ENCODE measurements around the gene CDH11.
A peak's percentile ranks its signal among the peaks of the same experiment; 100 is the strongest.

- TF ChIP-seq KAT8 (IDR thresholded peaks at IDR 0.05; ENCODE audit: low read depth) (no peak), DLX4 (CRISPR knock-in tag; IDR thresholded peaks at IDR 0.05) (no peak), TARDBP (IDR thresholded peaks at IDR 0.05) (no peak), CTCF (IDR thresholded peaks at IDR 0.05 in 2 of 3, conservative IDR thresholded peaks at IDR 0.05 in 1 of 3; ENCODE audit: insufficient read depth in 2 of 3, low read depth in 1 of 3, low read length in 3 of 3) (peak; percentile 65 to 83 (median 75)), KDM5B (IDR thresholded peaks at IDR 0.05; ENCODE audit: insufficient replicate concordance, low read depth, low read length) (no peak), TCF7L2 (IDR thresholded peaks at IDR 0.05; ENCODE audit: low read depth, low read length) (no peak)
These were observed 3.9 kb downstream of the CDH11 start for GRCh38 chr16:65117811-65118448.

Measured in K562 (cell line).